GM12874 (cell line): ENCODE results near the gene HAUS3.
A peak's percentile ranks its signal among the peaks of the same experiment; 100 is the strongest.

ENCODE experiments used
- TF ChIP-seq, protein P1 (sequence below): IDR thresholded peaks from 2 replicates; pipeline ENCODE4 v1.5.1; 2011; ENCODE audit warnings: low read depth, mild to moderate bottlenecking, control low read depth, low read length, moderate library complexity; ENCODE audit not compliant: insufficient read depth

HAUS3 gene

DNA sequence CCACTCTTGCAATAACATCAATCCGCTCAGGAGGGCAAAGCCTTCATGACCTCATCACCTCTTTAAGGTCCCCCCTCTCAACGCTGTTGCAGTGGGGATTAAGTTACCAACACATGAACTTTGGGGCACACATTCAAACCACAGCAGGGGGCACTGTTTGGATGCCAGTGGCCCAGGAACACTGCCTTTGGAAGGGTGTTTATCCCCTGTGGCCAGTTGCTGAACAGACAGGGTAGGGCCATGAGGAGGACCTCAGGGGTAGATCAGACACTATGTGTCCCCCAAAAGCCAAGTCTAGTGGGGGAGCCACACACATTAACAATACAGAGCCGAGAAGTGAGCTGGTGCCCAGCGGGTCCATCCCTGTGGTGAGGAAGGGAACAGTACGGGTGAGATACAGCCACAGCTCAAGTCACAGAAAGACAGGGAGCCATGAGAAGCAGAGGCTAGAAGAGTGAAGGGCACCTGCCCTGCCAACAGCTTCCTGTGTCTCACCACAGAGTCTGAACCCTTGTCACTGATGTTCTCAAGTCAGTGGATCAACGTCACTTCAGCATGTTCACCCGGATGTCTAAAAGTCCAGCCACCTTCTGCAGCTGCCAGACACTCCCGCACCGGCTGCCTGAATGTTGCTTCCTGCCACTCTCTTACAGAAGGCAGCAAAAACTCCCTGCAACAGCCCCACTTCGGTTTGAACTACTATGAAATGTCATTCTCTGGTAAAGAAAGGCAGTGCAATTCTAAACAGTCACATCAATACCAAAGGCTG lies 39.8 kb upstream of the HAUS3 start:
- TF ChIP-seq, protein P1, sequence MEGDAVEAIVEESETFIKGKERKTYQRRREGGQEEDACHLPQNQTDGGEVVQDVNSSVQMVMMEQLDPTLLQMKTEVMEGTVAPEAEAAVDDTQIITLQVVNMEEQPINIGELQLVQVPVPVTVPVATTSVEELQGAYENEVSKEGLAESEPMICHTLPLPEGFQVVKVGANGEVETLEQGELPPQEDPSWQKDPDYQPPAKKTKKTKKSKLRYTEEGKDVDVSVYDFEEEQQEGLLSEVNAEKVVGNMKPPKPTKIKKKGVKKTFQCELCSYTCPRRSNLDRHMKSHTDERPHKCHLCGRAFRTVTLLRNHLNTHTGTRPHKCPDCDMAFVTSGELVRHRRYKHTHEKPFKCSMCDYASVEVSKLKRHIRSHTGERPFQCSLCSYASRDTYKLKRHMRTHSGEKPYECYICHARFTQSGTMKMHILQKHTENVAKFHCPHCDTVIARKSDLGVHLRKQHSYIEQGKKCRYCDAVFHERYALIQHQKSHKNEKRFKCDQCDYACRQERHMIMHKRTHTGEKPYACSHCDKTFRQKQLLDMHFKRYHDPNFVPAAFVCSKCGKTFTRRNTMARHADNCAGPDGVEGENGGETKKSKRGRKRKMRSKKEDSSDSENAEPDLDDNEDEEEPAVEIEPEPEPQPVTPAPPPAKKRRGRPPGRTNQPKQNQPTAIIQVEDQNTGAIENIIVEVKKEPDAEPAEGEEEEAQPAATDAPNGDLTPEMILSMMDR: peak; percentile 27

DNA sequence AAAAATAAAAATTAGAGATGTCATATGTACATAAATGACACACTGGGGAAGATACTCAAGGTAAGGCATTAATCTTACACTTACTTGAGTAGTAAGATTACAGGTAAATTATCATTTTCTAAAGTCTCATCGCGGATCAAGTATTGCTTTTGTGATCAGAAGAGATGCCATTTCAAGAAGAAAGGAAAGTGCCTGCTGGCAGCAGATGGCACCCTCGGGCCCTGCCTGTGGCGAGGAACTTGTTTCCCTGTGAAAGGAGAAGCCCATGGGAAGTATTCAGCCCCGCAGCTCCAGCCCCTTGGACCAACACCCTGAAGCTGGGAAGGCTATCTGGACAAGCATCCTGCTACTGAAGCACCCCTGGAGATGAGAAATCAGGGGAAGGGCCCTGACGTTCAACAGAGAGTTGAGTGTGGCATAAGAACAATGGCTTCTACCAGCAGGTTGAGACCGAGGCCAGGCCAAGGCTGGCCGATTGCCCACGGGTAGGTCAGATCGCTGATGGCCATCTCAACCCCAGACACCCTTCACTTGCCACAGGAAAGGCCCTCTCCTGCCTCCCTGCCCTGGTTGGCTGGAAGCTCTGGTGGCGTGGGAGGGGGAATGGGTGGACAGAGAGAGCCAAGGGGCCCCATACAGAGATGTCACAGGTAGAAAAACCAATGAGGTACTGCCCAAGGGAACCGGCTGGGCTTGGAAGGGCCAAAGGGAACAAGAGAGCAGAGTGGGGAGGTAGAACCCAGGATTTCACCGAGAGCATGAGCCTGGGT lies 38.8 kb upstream of the HAUS3 start:
- TF ChIP-seq, protein P1: no peak

DNA sequence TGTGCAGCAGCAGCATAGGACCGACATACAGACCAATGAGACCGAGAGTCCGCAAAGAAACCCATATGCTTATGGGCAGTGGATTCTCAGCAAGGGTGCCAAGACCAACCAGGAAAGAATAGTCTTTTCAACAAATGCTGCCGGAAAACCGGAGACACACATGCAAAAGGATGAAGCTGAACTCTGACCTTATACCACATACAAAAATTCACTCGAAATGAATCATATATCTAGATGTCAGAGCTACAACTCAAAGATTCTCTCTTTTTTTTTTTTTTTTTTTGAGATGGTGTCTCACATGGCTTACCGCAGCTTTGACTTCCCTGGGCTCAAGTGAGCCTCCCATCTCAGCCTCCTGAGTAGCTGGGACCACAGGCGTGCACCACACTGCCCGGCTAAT lies 36.0 kb upstream of the HAUS3 start:
- TF ChIP-seq, protein P1: no peak

DNA sequence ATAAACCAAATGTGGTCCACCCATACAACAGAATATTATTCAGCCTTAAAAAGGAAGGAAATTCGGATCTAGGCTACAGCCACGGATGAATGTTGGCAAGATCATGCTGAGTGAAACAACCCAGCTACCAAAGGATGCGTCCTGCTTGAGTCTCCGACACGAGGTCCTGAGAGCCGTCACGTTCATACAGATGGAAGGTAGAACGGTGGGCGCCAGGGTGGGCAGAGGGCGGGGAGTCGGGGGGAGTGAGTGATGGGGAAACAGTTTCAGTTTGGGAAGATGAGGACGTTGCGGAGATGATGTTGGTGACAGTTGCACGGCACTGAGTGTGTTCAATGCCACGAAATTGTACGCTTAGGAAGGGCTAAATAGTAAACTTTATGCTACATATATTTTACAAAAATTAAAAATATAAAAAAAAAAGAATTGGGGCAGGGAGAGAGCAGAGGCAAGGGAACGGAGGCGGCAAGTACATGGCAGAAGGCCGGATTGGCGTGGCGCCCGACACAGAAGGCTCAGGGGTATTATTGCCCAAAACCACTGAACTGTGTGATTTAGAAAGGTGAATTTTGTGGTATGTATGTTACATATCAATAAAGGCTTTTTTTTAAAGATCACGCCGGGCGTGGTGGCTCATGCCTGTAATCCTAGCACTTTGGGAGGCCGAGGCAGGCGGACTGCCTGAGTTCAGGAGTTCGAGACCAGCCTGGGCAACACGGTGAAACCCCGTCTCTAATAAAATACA lies 34.8 kb upstream of the HAUS3 start:
- TF ChIP-seq, protein P1: no peak

DNA sequence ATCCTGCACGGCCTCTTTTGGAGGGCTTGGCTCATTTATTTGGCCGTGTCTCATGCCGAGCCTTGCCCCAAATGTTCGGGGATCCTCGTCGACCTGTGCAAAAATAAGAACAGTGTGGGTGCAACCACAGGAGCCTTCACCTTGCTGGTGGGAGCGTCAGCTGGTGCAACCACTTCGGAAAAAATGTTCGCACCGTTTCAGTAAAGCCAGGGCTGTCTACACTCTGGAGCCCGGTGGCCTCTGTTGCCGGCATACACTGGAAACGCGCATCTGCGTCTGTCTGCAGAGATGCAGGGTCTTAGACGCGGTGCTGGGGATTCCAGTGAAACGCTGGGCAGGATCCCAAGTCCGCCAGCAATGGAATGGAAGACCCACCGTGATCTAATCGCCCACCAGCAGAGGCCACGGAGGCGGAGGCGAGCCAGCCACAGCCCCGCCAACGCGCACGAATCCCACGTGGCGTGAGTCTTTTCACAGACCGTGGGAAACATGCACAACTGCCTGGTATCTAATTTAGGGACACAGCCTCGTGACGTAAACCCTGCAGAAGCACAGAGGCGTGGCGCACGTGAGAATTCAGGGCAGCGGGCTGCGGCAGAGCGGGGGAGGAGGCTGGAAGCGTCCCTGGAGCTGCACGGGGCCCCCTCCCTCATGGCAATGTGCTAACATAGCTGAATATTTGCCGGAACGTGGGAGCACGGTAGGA lies 33.8 kb upstream of the HAUS3 start:
- TF ChIP-seq, protein P1: no peak

DNA sequence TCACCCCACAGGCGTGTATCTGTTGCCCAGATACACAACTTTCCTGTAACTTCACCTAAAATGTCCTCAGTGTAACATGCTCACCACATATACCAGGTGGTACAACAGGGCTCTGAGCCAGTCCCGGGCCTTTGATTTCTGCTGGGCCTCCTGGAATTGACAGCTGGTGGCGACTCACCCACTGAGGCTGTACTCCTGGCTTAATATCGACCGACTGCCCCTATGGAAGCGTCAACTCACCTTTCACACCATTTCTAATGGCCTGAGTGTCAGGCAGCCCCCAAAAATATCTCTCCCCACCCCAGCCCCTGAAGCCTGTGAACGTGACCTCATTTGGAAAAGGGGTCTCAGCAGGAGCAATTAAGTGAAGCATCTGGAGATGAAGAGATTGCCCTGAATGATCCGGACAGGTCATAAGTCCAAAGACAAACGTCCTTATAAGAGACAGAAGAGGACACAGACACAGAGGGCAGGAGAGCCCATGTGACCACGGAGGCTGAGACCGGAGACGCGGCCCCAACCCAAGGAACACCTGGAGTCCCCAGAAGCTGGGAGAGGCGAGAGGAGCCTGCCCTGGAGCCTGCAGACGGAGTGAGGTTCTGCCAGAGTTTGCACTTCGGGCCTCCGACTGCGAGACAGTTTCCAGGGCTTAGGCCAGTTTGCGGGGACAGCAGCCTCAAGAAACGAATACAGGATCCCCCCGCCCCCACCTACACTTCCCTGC lies 32.6 kb upstream of the HAUS3 start:
- TF ChIP-seq, protein P1: no peak
